Thyroid gland (tissue), 4 donors: ENCODE results near the gene INPP5J. TPM values are rescaled to one million over a fixed set of nuclear protein-coding genes. Genes with fewer than 3 reads are reported as not detected.

Experiments
- DNase-seq, 2 donors: peaks; one replicate each; pipeline ENCODE4 v3.0.0-alpha.2; 2019
- H3K27ac ChIP-seq, 3 donors: fragments of 200-600 bp; sonication (generic); 1 replicate in 2 of 3; 2 replicates in 1 of 3; pipeline ENCODE4 v1.5.1; 2016 to 2019; ENCODE audit warnings: mild to moderate bottlenecking in 1 of 3, moderate library complexity in 1 of 3
- H3K27me3 ChIP-seq: fragments of 200-600 bp; sonication (generic); one replicate; pipeline ENCODE4 v1.5.1; 2019
- H3K36me3 ChIP-seq, 2 donors: fragments of 200-600 bp; sonication (generic); one replicate each; pipeline ENCODE4 v1.5.1; 2016 to 2019
- H3K4me1 ChIP-seq, 2 donors: fragments of 200-600 bp; sonication (generic); one replicate each; pipeline ENCODE4 v1.5.1; 2017 to 2019
- H3K4me3 ChIP-seq, 3 donors: fragments of 200-600 bp; sonication (generic); replicated peaks in 1 of 3; 1 replicate in 2 of 3; 2 replicates in 1 of 3; pipeline ENCODE4 v1.5.1; 2016; ENCODE audit warnings: mild to moderate bottlenecking in 1 of 3
- H3K9me3 ChIP-seq: fragments of 200-600 bp; sonication (generic); one replicate; pipeline ENCODE4 v1.5.1; 2017
- CTCF ChIP-seq, 6 experiments: fragments of 200-600 bp in 3 of 6; fragments of 450-650 bp in 3 of 6; sonication (generic) in 3 of 6; IDR thresholded peaks; one replicate each; pipeline ENCODE4 v1.5.1; 2016 to 2019; ENCODE audit warnings: antibody characterized with exemption in 6 of 6, mild to moderate bottlenecking in 2 of 6, inconsistent platforms in 1 of 6, moderate library complexity in 1 of 6
- POLR2A ChIP-seq, 2 donors: fragments of 450-650 bp; IDR thresholded peaks; one replicate each; pipeline ENCODE4 v1.6.1; 2017; ENCODE audit warnings: antibody characterized with exemption in 2 of 2, mild to moderate bottlenecking in 2 of 2, moderate library complexity in 1 of 2
- WGBS, 2 donors: methylation state at CpG; one replicate each; pipeline ENCODE4 v1.1.5; 2017; 5-methylcytosine and 5-hydroxymethylcytosine counted together
- intact Hi-C: fragments of 100-400 bp; cut with DNase I; formaldehyde crosslinking; loops from one replicate; pipeline ENCODE4 v1.15.1; 2023
- total RNA-seq, 4 donors: library from RNA; depleted of rRNA; stranded (reverse); fragments of >200 nt; gene quantifications; one replicate each; pipeline ENCODE4 v1.2.3, GENCODE V29; 2016

INPP5J gene
- total RNA-seq, 4 donors from 2014 or later, result 180 to 665 (median 442) TPM

- H3K4me3 ChIP-seq, result no peak overlapping the region
- H3K27ac ChIP-seq, result no peak overlapping the region
- intact Hi-C loops, result no loop called here
- no peak for DNase-seq
- H3K9me3 ChIP-seq, result no peaks in the 10 kb centered on the region
- peaks cover 27 to 28% of the 10 kb centered on the region in 2 donors for H3K36me3 ChIP-seq
- TF ChIP-seq CTCF (IDR thresholded peaks at IDR 0.05) (no peak), POLR2A (IDR thresholded peaks at IDR 0.05) (no peak)
- no peaks in the 10 kb centered on the region for H3K4me1 ChIP-seq
- WGBS, 2 donors, result 94 to 95% methylated on average over 6 of the region's 6 CpGs
- H3K27me3 ChIP-seq, result no peaks in the 10 kb centered on the region
These were observed 23.4 kb upstream of the INPP5J start for GRCh38 chr22:31099386-31099785.

GRCh38 chr22:31099841-31100761 lies 22.7 kb upstream of the INPP5J start:
- Histone ChIP-seq H3K27me3 (no peaks in the 10 kb centered on the region), H3K36me3 (peaks cover 26 to 35% of the 10 kb centered on the region in 2 donors), H3K27ac (no peak overlapping the region), H3K4me1 (no peaks in the 10 kb centered on the region), H3K4me3 (no peak overlapping the region), H3K9me3 (no peaks in the 10 kb centered on the region)
- TF ChIP-seq CTCF (IDR thresholded peaks at IDR 0.05) (no peak), POLR2A (IDR thresholded peaks at IDR 0.05) (no peak)
- DNase-seq, result no peak
- WGBS, 2 donors, result 96% methylated on average over 30 to 33 of the region's 34 CpGs
- intact Hi-C loops, result loop anchor here (5.0 kb wide), 1 partner anchor 52 kb away; no protein-coding TSS in a partner anchor

- TF ChIP-seq CTCF (IDR thresholded peaks at IDR 0.05), result no peak
- no peak for TF ChIP-seq POLR2A (IDR thresholded peaks at IDR 0.05)
- no peak for DNase-seq
- no peak overlapping the region for H3K4me3 ChIP-seq
- intact Hi-C loops, result loop anchor here (5.0 kb wide), 1 partner anchor 51 kb away; no protein-coding TSS in a partner anchor
- no peaks in the 10 kb centered on the region for H3K27me3 ChIP-seq
- 92 to 97% methylated on average over 17 to 18 of the region's 18 CpGs for WGBS, 2 donors
- H3K4me1 ChIP-seq, result peaks cover under 1 to 7% of the 10 kb centered on the region in 2 donors
- no peak overlapping the region for H3K27ac ChIP-seq
- peaks cover 24 to 35% of the 10 kb centered on the region in 2 donors for H3K36me3 ChIP-seq
- no peaks in the 10 kb centered on the region for H3K9me3 ChIP-seq
These were observed 21.8 kb upstream of the INPP5J start for GRCh38 chr22:31100762-31101525.

GRCh38 chr22:31102441-31103081 lies 20.2 kb upstream of the INPP5J start:
- H3K9me3 ChIP-seq, result no peaks in the 10 kb centered on the region
- peak overlapping the region; percentile 40 to 68 (median 58) for H3K27ac ChIP-seq
- 75 to 85% methylated on average over 7 to 8 of the region's 8 CpGs for WGBS, 2 donors
- intact Hi-C loops, result loop anchor here (5.0 kb wide), 1 partner anchor 50 kb away; no protein-coding TSS in a partner anchor
- no peaks in the 10 kb centered on the region for H3K27me3 ChIP-seq
- no peak overlapping the region for H3K4me3 ChIP-seq
- TF ChIP-seq POLR2A (IDR thresholded peaks at IDR 0.05) (no peak), CTCF (IDR thresholded peaks at IDR 0.05) (no peak)
- H3K4me1 ChIP-seq, result peaks cover 14 to 19% of the 10 kb centered on the region in 2 donors
- H3K36me3 ChIP-seq, result peaks cover 18 to 26% of the 10 kb centered on the region in 2 donors
- peak in 1 of 2 donors; percentile 28 for DNase-seq
